ENCODE measurements around the gene SPTLC3.

The SPTLC3 gene

GRCh38 chr20:13102237-13102636 lies 93.5 kb downstream of the SPTLC3 start:
- no peak for TF ChIP-seq CTCF (IDR thresholded peaks at IDR 0.05)
- H3K4me3 ChIP-seq, result no peak overlapping the region
- no peak overlapping the region for H3K27ac ChIP-seq
- DNase-seq (ENCODE audit: low spot score), result no peak

GRCh38 chr20:13102694-13103093 lies 93.9 kb downstream of the SPTLC3 start:
- no peak for TF ChIP-seq CTCF (IDR thresholded peaks at IDR 0.05)
- H3K4me3 ChIP-seq, result no peak overlapping the region
- DNase-seq (ENCODE audit: low spot score), result no peak
- no peak overlapping the region for H3K27ac ChIP-seq

GRCh38 chr20:13105039-13105438 lies 96.3 kb downstream of the SPTLC3 start:
- Histone ChIP-seq H3K4me3 (no peak overlapping the region), H3K27ac (no peak overlapping the region)
- DNase-seq (ENCODE audit: low spot score), result no peak
- no peak for TF ChIP-seq CTCF (IDR thresholded peaks at IDR 0.05)

- no peak for DNase-seq (ENCODE audit: low spot score)
- peak; percentile 60 for TF ChIP-seq CTCF (IDR thresholded peaks at IDR 0.05)
- H3K27ac ChIP-seq, result no peak overlapping the region
- no peak overlapping the region for H3K4me3 ChIP-seq
Observed at GRCh38 chr20:13105864-13106457, 97.2 kb downstream of the SPTLC3 start.

GRCh38 chr20:13109658-13110057 lies 100.9 kb downstream of the SPTLC3 start:
- TF ChIP-seq CTCF (IDR thresholded peaks at IDR 0.05), result no peak
- Histone ChIP-seq H3K27ac (no peak overlapping the region), H3K4me3 (no peak overlapping the region)
- DNase-seq (ENCODE audit: low spot score), result no peak

- DNase-seq (ENCODE audit: low spot score), result no peak
- Histone ChIP-seq H3K4me3 (no peak overlapping the region), H3K27ac (no peak overlapping the region)
- no peak for TF ChIP-seq CTCF (IDR thresholded peaks at IDR 0.05)
Observed at GRCh38 chr20:13110796-13111195, 102.0 kb downstream of the SPTLC3 start.

GRCh38 chr20:13111249-13111911 lies 102.6 kb downstream of the SPTLC3 start:
- Histone ChIP-seq H3K27ac (no peak overlapping the region), H3K4me3 (no peak overlapping the region)
- no peak for TF ChIP-seq CTCF (IDR thresholded peaks at IDR 0.05)
- DNase-seq (ENCODE audit: low spot score), result no peak
